Suprapubic skin (tissue), 3 donors: ENCODE data around the gene S100A1.

Source experiments
- CTCF ChIP-seq, 2 donors: fragments of 200-600 bp in 1 of 2; fragments of 450-650 bp in 1 of 2; sonication (generic) in 1 of 2; IDR thresholded peaks; one replicate each; pipeline ENCODE4 v1.5.1; 2016 to 2019; ENCODE audit warnings: antibody characterized with exemption in 2 of 2, mild to moderate bottlenecking in 1 of 2, moderate library complexity in 1 of 2
- EP300 ChIP-seq: sonication (generic); formaldehyde crosslinking; IDR thresholded peaks from one replicate; pipeline ENCODE4 v1.6.1; 2017; ENCODE audit warnings: antibody characterized with exemption

- TF ChIP-seq EP300 (no peak), CTCF (IDR thresholded peaks at IDR 0.05) (no peak)
These were observed 17.4 kb upstream of the S100A1 start for GRCh38 chr1:153610811-153611301.
